GM12801 (cell line): ENCODE data around the gene SPATA32.

Experiments
- TF ChIP-seq, protein P1 (sequence below): IDR thresholded peaks from one replicate; pipeline ENCODE4 v1.5.1; 2011; ENCODE audit warnings: control low read depth; ENCODE audit not compliant: insufficient read length; ENCODE audit errors: extremely low read depth

Gene SPATA32

GRCh38 chr17:45267436-45268055, 5.7 kb upstream of the SPATA32 start:
- TF ChIP-seq, protein P1, sequence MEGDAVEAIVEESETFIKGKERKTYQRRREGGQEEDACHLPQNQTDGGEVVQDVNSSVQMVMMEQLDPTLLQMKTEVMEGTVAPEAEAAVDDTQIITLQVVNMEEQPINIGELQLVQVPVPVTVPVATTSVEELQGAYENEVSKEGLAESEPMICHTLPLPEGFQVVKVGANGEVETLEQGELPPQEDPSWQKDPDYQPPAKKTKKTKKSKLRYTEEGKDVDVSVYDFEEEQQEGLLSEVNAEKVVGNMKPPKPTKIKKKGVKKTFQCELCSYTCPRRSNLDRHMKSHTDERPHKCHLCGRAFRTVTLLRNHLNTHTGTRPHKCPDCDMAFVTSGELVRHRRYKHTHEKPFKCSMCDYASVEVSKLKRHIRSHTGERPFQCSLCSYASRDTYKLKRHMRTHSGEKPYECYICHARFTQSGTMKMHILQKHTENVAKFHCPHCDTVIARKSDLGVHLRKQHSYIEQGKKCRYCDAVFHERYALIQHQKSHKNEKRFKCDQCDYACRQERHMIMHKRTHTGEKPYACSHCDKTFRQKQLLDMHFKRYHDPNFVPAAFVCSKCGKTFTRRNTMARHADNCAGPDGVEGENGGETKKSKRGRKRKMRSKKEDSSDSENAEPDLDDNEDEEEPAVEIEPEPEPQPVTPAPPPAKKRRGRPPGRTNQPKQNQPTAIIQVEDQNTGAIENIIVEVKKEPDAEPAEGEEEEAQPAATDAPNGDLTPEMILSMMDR: no peak

DNA sequence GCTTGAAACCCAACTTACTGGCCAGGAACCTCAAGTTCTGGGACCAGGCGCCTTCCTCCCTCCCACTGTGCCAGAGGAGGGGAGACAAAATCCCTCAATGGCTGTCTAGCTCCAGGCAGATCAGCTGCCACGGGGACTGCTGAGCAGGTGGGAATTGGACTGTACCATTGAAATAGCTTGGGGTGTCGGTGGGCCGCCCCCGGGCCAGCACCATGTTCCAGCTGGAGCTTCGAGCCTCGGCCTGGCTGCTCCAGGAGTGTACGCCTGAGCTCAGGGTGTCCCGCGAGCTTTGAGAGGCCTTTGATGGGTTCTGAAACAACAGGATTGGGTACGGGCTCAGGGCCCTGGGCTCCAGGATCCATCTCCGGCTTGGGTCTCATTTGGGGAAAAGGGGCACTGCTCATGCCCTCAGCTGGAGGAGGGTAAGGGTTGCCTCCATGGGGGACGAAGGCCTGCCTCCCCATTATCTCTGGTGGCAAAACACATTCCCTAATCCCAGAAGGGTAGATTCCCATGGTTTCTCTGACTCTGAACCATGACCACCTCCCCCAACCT, 4.6 kb upstream of the SPATA32 start:
- TF ChIP-seq, protein P1: no peak

GRCh38 chr17:45265821-45266220, 3.9 kb upstream of the SPATA32 start:
- TF ChIP-seq, protein P1: no peak

GRCh38 chr17:45264988-45265387, 3.1 kb upstream of the SPATA32 start:
- TF ChIP-seq, protein P1: no peak

- TF ChIP-seq, protein P1: no peak
Observed at GRCh38 chr17:45264430-45264829, 2.5 kb upstream of the SPATA32 start.

DNA sequence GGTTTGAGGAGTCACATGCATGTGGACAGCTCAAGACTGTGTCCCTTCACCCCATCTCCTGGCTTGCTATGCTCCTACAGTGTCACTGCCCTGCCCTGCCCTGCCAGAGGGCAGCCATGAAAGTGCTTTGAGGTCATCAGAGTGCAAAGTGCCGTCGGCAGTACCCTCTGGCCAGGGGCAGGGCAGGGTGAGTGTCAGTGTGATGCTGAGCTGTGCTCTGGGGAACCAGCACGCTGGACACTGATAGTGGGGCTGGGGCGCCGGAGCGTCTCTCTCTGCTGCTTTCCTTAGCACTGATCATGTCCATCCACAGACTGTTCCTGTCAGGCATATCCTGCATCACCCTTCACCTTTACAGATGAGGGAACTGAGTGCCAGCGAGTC, 1.6 kb upstream of the SPATA32 start:
- TF ChIP-seq, protein P1: no peak

DNA sequence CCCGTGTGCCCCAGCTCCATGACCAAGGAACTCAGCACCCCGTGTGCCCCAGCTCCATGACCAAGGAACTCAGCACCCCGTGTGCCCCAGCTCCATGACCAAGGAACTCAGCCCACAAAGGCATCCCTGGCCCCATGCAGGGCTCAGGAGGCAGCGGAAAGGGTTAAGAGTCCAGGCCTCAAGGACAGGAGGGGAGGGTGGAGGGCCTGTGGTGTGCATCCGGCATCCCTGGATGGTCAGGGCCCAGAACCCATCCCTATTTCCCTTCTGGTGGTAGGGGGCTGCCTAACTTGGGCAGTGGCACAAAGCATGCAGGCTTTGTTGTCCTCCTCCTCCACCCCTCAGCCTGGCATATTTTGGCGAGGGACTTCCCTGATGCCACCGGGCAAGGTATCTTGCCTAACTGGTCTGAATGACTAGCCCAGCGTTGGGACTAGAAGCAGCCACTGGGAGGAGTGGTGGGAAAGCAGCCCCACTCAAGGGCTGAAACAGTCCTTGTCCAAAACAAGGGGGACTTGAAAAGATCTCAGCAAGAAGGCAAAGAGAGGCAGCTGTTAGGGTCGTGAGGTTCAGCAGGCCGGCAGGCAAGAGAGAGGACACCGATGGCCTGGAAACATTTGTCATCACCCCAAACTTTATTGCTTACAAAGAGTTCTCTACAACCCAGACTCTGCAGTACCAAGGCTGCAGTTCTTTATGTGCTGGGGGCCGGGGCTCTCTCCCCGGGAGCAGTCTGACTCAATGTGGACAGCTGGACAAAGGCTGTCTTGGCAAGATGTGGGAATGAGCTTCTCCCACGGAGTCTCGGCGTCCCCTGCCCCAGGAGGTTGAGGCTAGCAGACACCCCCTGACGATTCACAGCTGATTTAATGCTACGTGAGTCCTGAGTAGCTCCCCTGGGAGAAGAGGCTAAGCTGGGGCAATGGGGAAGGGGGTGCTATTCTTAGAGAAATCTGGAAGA, 902 bp upstream of the SPATA32 start:
- TF ChIP-seq, protein P1: no peak
